Neural progenitor cell (in vitro differentiated cells): ENCODE data around the gene DNASE1L3. TPM values are rescaled to one million over a fixed set of nuclear protein-coding genes. Genes with fewer than 3 reads are reported as not detected.

Experiments used
- DNase-seq: peaks from one replicate; pipeline ENCODE4 v3.0.0-alpha.2; 2016; ENCODE audit warnings: low spot score
- H2AFZ ChIP-seq: fragments of 200-600 bp; sonication (generic); replicated peaks from 2 replicates; pipeline ENCODE4 v1.6.1; 2016; ENCODE audit warnings: antibody characterized with exemption
- H3F3A ChIP-seq: fragments of 200-600 bp; sonication (generic); 2 replicates; pipeline ENCODE4 v1.6.1; 2016; ENCODE audit warnings: antibody characterized with exemption, low read depth
- H3K27ac ChIP-seq: fragments of 200-600 bp; sonication (generic); 2 replicates; pipeline ENCODE4 v1.5.1; 2016; ENCODE audit warnings: mild to moderate bottlenecking
- H3K27me3 ChIP-seq: fragments of 200-600 bp; sonication (generic); 2 replicates; pipeline ENCODE4 v1.6.1; 2016; ENCODE audit warnings: mild to moderate bottlenecking, moderate library complexity
- H3K36me3 ChIP-seq: fragments of 200-600 bp; sonication (generic); 2 replicates; pipeline ENCODE4 v1.5.1; 2016
- H3K4me1 ChIP-seq: fragments of 200-600 bp; sonication (generic); 2 replicates; pipeline ENCODE4 v1.6.1; 2016; ENCODE audit warnings: mixed run types
- H3K4me2 ChIP-seq: fragments of 200-600 bp; sonication (generic); 2 replicates; pipeline ENCODE4 v1.6.1; 2016
- H3K4me3 ChIP-seq: fragments of 200-600 bp; sonication (generic); 2 replicates; pipeline ENCODE4 v1.5.1; 2016
- H3K79me2 ChIP-seq: fragments of 200-600 bp; sonication (generic); 2 replicates; pipeline ENCODE4 v1.6.1; 2016; ENCODE audit warnings: low read depth
- H3K9ac ChIP-seq: fragments of 200-600 bp; sonication (generic); 2 replicates; pipeline ENCODE4 v1.6.1; 2016
- H3K9me3 ChIP-seq: fragments of 200-600 bp; sonication (generic); 2 replicates; pipeline ENCODE4 v1.5.1; 2016; ENCODE audit warnings: low read depth
- H4K20me1 ChIP-seq: fragments of 200-600 bp; sonication (generic); 2 replicates; pipeline ENCODE4 v1.6.1; 2016; ENCODE audit warnings: low read depth
- H3K27ac Mint-ChIP-seq: 3 replicates; pipeline ENCODE4 v1.8.0; 2021; ENCODE audit warnings: mixed read lengths
- H3K27me3 Mint-ChIP-seq: 2 replicates; pipeline ENCODE4 v1.8.0; 2022; ENCODE audit warnings: low read depth, mild to moderate bottlenecking, inconsistent platforms, moderate library complexity, mixed read lengths; ENCODE audit not compliant: insufficient read depth
- H3K36me3 Mint-ChIP-seq: 3 replicates; pipeline ENCODE4 v1.8.0; 2021; ENCODE audit warnings: mixed read lengths
- H3K4me1 Mint-ChIP-seq: 3 replicates; pipeline ENCODE4 v1.8.0; 2021; ENCODE audit warnings: mixed read lengths
- H3K4me3 Mint-ChIP-seq: 3 replicates; pipeline ENCODE4 v1.8.0; 2021; ENCODE audit warnings: mild to moderate bottlenecking, moderate library complexity, mixed read lengths
- H3K9me3 Mint-ChIP-seq: 3 replicates; pipeline ENCODE4 v1.8.0; 2020; ENCODE audit warnings: mixed read lengths
- CTCF ChIP-seq: fragments of 200-600 bp; sonication (generic); IDR thresholded peaks from 2 replicates; pipeline ENCODE4 v1.5.1; 2017; ENCODE audit warnings: antibody characterized with exemption, mild to moderate bottlenecking
- EZH2 ChIP-seq: fragments of 200-600 bp; sonication (generic); IDR thresholded peaks from 2 replicates; pipeline ENCODE4 v1.6.1; 2017; ENCODE audit warnings: antibody characterized with exemption, mild to moderate bottlenecking, moderate library complexity
- EZH2phosphoT487 ChIP-seq: fragments of 200-600 bp; sonication (generic); IDR thresholded peaks from 2 replicates; pipeline ENCODE4 v1.6.1; 2017; ENCODE audit warnings: antibody characterized with exemption
- total RNA-seq: library from RNA; depleted of rRNA; stranded (reverse); fragments of >200 nt; gene quantifications from 2 replicates; pipeline ENCODE4 v1.2.3, GENCODE V29; 2015; ENCODE audit warnings: low replicate concordance

Gene DNASE1L3
- total RNA-seq, 1 donor from 2014 or later: not detected

- Histone ChIP-seq H3K4me3 (no peak overlapping the region), H2AFZ (no peak overlapping the region), H3K27ac (no peak overlapping the region), H3F3A (no peaks in the 10 kb centered on the region), H3K4me1 (no peaks in the 10 kb centered on the region), H3K36me3 (no peaks in the 10 kb centered on the region), H3K9me3 (no peaks in the 10 kb centered on the region), H3K4me2 (no peak overlapping the region), H4K20me1 (no peaks in the 10 kb centered on the region), H3K9ac (no peak overlapping the region), H3K79me2 (no peaks in the 10 kb centered on the region), H3K27me3 (no peaks in the 10 kb centered on the region)
- Mint-ChIP-seq H3K36me3 (no peaks in the 10 kb centered on the region), H3K4me3 (no peak overlapping the region), H3K27ac (no peak overlapping the region), H3K4me1 (no peaks in the 10 kb centered on the region), H3K27me3 (peaks cover 13% of the 10 kb centered on the region), H3K9me3 (peaks cover 2% of the 10 kb centered on the region)
- TF ChIP-seq EZH2: no peak
- no peak for TF ChIP-seq CTCF
- no peak for TF ChIP-seq EZH2phosphoT487
- no peak for DNase-seq
Measured at GRCh38 chr3:58200121-58200709, 10.6 kb downstream of the DNASE1L3 start.

DNA sequence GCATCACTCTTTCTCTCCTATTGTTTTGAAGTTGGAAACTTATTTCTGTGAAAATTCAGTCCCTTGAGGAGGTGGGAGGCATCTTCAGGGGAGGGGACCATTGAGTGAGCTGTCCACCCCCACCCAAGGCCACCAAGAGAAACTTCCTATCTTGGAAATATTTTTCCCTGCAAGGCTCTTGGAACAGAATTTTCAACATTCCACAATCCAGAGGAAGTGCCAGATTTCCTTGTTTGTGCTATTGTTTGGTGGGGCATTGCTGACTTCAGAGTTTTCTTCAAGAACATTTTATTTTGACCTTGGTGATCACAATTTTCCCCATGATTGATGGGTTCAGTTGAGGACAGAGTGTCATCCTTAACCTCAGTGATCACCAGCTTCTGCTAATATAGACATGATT, 12.0 kb downstream of the DNASE1L3 start:
- Histone ChIP-seq H3K27me3 (no peaks in the 10 kb centered on the region), H3K9me3 (no peaks in the 10 kb centered on the region), H3K4me3 (no peak overlapping the region), H3K4me1 (no peaks in the 10 kb centered on the region), H3K36me3 (no peaks in the 10 kb centered on the region), H3K4me2 (no peak overlapping the region), H3K9ac (no peak overlapping the region), H3K27ac (no peak overlapping the region), H4K20me1 (no peaks in the 10 kb centered on the region), H3F3A (no peaks in the 10 kb centered on the region), H3K79me2 (no peaks in the 10 kb centered on the region), H2AFZ (no peak overlapping the region)
- peaks cover 2% of the 10 kb centered on the region for H3K9me3 Mint-ChIP-seq
- H3K27me3 Mint-ChIP-seq: peaks cover 16% of the 10 kb centered on the region
- H3K27ac Mint-ChIP-seq: no peak overlapping the region
- H3K4me1 Mint-ChIP-seq: no peaks in the 10 kb centered on the region
- no peak overlapping the region for H3K4me3 Mint-ChIP-seq
- no peak for TF ChIP-seq EZH2phosphoT487
- TF ChIP-seq EZH2: no peak
- DNase-seq: no peak
- no peaks in the 10 kb centered on the region for H3K36me3 Mint-ChIP-seq

DNA sequence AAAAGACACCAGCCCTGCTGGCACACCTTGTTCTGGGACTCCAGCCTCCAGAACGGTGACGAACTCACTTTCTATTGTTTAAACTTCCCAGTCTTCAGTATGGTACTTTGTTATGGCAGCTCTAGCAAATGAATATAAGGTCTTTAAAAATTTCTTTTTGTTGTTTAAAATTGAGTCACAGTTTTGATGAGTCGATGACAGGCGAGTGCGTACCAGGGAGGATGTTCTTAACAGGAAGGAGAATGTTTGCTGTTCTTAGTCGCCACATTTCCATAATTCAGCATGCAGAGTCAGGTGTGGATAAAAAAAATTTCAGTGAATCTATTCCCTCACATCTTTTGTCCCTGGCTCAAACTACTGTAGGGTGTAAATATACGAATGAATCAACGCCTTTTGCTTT, 12.4 kb downstream of the DNASE1L3 start:
- Histone ChIP-seq H3F3A (no peaks in the 10 kb centered on the region), H3K4me2 (no peak overlapping the region), H2AFZ (no peak overlapping the region), H3K4me1 (no peaks in the 10 kb centered on the region), H3K27me3 (no peaks in the 10 kb centered on the region), H3K9ac (no peak overlapping the region), H3K36me3 (no peaks in the 10 kb centered on the region), H3K79me2 (no peaks in the 10 kb centered on the region), H3K9me3 (no peaks in the 10 kb centered on the region), H4K20me1 (no peaks in the 10 kb centered on the region), H3K4me3 (no peak overlapping the region), H3K27ac (no peak overlapping the region)
- H3K27me3 Mint-ChIP-seq: peaks cover 16% of the 10 kb centered on the region
- TF ChIP-seq EZH2: no peak
- TF ChIP-seq EZH2phosphoT487: no peak
- TF ChIP-seq CTCF: no peak
- peaks cover 2% of the 10 kb centered on the region for H3K9me3 Mint-ChIP-seq
- no peak overlapping the region for H3K27ac Mint-ChIP-seq
- H3K4me1 Mint-ChIP-seq: no peaks in the 10 kb centered on the region
- H3K4me3 Mint-ChIP-seq: no peak overlapping the region
- H3K36me3 Mint-ChIP-seq: no peaks in the 10 kb centered on the region
- DNase-seq: no peak

DNA sequence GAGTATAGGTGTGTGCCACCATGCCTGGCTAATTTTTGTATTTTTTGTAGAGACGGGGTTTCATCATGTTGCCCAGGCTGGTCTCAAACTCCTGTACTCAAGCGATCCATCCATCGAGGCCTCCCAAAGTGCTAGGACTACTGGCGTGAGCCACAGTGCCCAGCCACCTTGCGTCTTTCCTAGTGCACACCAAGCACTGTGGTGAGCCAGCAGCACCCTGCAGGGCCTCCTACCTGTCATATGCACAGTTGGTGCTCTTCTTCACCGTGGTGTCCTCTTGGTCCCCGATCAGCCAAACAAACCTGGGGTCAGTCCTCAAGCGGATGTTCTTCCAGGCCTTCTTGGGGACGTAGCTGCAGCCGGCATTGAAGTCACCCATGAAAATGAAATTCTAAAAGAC, 13.2 kb downstream of the DNASE1L3 start:
- H3K36me3 Mint-ChIP-seq: no peaks in the 10 kb centered on the region
- H3K27me3 Mint-ChIP-seq: peaks cover 17% of the 10 kb centered on the region

More for the DNA sequence above, 13.2 kb downstream of the DNASE1L3 start:
- Histone ChIP-seq H3K27ac (no peak overlapping the region), H3K27me3 (no peaks in the 10 kb centered on the region), H3K4me2 (no peak overlapping the region), H2AFZ (no peak overlapping the region), H3K36me3 (no peaks in the 10 kb centered on the region), H3K4me3 (no peak overlapping the region), H3K9ac (no peak overlapping the region), H3K79me2 (no peaks in the 10 kb centered on the region), H3K4me1 (no peaks in the 10 kb centered on the region), H3F3A (no peaks in the 10 kb centered on the region), H3K9me3 (no peaks in the 10 kb centered on the region), H4K20me1 (no peaks in the 10 kb centered on the region)
- TF ChIP-seq CTCF (no peak), EZH2phosphoT487 (no peak), EZH2 (no peak)
- Mint-ChIP-seq H3K4me1 (no peaks in the 10 kb centered on the region), H3K9me3 (peaks cover 2% of the 10 kb centered on the region), H3K4me3 (no peak overlapping the region), H3K27ac (no peak overlapping the region)
- no peak for DNase-seq
